ENCODE measurements around the gene PLEK. TPM values are rescaled to one million over a fixed set of nuclear protein-coding genes. Genes with fewer than 3 reads are reported as not detected.

Gene PLEK
- not detected in 2 replicates for total RNA-seq

GRCh38 chr2:68365087-68365486 is at the start of gene PLEK:
Gene PLEK, plus strand, starts transcription at chr2:68365282. Its CDS starts 70 bp downstream, at chr2:68365352.
- no peak for TF ChIP-seq CTCF (IDR thresholded peaks at IDR 0.05; ENCODE audit: insufficient read depth, low read depth, low read length)
- H3K4me3 ChIP-seq (ENCODE audit: low read depth, low read length): no peak within 1 kb of the TSS
- DNase-seq (ENCODE audit: low read depth): peak; percentile 48

- no peak for DNase-seq (ENCODE audit: low read depth)
- H3K4me3 ChIP-seq (ENCODE audit: low read depth, low read length): no peak overlapping the region
- no peak for TF ChIP-seq CTCF (IDR thresholded peaks at IDR 0.05; ENCODE audit: insufficient read depth, low read depth, low read length)
Measured at GRCh38 chr2:68316111-68316510, 49.0 kb upstream of the PLEK start.

- peak overlapping the region; percentile 77 for H3K4me3 ChIP-seq (ENCODE audit: low read depth, low read length)
- TF ChIP-seq CTCF (IDR thresholded peaks at IDR 0.05; ENCODE audit: insufficient read depth, low read depth, low read length): no peak
- peak; percentile 5 for DNase-seq (ENCODE audit: low read depth)
Measured at GRCh38 chr2:68317971-68318913, 46.8 kb upstream of the PLEK start.

GRCh38 chr2:68318914-68319397 is 46.1 kb upstream of the PLEK start:
- H3K4me3 ChIP-seq (ENCODE audit: low read depth, low read length): peak overlapping the region; percentile 77
- peak; percentile 25 for DNase-seq (ENCODE audit: low read depth)
- peak; percentile 3 for TF ChIP-seq CTCF (IDR thresholded peaks at IDR 0.05; ENCODE audit: insufficient read depth, low read depth, low read length)

GRCh38 chr2:68319398-68320117 is 45.5 kb upstream of the PLEK start, which contains the start of gene CNRIP1:
Gene CNRIP1, minus strand, starts transcription at chr2:68319949. Its CDS starts 549 bp downstream, at chr2:68319400.
- no peak for TF ChIP-seq CTCF (IDR thresholded peaks at IDR 0.05; ENCODE audit: insufficient read depth, low read depth, low read length)
- peak; percentile 84 for DNase-seq (ENCODE audit: low read depth)

GRCh38 chr2:68320118-68320641 is 44.9 kb upstream of the PLEK start:
- no peak for DNase-seq (ENCODE audit: low read depth)
- TF ChIP-seq CTCF (IDR thresholded peaks at IDR 0.05; ENCODE audit: insufficient read depth, low read depth, low read length): no peak
- peak overlapping the region; percentile 77 for H3K4me3 ChIP-seq (ENCODE audit: low read depth, low read length)

More at GRCh38 chr2:68319398-68320117, 45.5 kb upstream of the PLEK start, which contains the start of gene CNRIP1:
- H3K4me3 ChIP-seq (ENCODE audit: low read depth, low read length): peak within 1 kb of the TSS; percentile 77
